Central memory CD4-positive, alpha-beta T cell (primary cell): ENCODE results near the gene VDAC1.
A peak's percentile ranks its signal among the peaks of the same experiment; 100 is the strongest.

Experiments used
- DNase-seq: peaks from one replicate; pipeline ENCODE4 v3.0.0; 2022

VDAC1 gene

DNA sequence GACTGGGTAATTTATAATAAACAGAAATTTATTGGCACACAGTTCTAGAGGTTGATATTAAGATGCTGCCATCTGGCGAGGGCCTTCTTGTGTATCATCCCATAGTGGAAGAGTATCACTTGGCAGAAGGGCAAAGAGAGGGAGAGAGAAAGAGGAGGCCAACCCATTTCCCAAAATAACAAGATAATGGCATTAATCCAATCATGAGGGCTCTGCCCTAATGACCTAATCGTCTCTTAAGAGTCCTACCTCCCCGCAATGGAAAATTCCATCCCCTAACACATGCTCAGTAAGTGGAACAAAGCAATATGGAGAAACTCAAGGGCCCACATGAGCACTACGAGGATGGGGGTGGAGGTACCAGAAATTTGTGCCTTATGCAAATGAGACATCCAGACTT, 17.6 kb upstream of the VDAC1 start:
- no peak for DNase-seq

DNA sequence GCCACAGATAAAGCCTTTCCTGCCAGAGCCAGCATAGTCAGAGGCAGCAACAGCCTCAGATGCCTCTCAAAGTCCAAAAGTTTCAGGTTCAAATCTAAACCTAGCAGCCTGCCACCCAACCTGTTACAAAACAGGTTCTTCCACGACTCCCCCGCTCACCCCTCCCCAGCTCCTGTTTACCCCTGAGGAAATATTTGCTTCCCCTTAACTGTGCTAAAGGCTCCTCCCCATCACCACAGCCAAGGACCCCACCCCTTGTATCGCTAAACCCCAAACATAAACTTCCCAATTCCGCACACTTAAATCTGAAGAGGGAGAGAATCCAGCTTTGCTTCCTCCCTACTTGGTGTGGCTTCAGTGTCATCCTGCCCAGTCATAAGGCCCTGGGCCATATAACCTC, 15.4 kb upstream of the VDAC1 start:
- DNase-seq, result no peak

GRCh38 chr5:134019636-134020035, 14.9 kb upstream of the VDAC1 start:
- no peak for DNase-seq

DNA sequence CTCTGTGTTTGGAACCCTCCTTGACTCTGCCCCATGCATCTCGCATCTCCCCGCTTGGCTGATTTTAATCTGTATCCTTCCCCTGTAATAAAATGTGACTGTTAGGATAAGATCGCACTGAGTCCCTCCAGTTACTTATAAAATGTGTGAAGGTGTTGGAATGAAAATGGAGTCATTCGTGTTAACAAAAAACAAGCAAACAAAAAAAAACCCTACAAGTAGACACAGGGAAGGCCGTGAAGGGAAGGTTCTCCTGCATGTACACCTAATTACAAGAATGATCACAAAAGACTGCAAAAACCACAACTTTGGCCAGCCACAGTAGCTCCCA, 14.2 kb upstream of the VDAC1 start:
- no peak for DNase-seq

DNA sequence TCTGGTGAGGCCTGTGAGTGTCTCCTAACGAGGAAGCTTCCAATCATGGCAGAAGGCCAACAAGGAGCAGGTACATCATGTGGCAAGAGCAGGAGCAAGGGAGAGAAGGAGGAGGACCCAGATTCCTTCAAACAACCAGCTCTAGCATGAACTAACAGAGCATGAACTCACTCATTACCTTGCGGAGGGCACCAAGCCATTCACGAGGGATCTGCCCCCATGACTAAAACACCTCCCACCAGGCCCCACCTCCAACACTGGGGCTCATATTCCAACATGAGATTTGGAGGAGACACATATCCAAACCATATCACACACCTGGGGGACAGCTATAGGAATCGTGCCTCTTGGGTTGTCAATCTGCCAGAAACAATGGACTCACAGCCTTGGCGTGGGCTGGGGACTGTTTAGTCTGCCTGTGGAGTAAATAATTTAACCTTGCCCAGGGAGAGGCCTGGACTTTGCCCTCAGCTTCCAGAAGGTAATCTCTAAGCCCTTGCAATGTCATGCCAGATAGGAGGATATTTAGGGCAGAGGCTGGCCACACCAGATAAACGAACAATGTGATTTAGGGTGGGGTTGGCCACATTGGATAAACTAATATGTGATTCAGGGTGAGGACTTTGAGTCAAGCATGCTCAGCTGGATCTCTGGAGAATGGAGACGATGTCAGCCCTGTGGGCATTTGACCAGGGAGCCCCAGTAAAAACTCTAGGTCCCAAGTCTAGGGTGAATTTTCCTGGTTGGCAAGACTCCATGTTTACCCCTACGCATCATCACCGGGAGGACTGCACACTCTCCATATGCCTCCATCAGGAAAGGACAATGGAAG, 13.6 kb upstream of the VDAC1 start:
- no peak for DNase-seq

GRCh38 chr5:134008266-134008749, 3.5 kb upstream of the VDAC1 start:
- DNase-seq, result no peak

DNA sequence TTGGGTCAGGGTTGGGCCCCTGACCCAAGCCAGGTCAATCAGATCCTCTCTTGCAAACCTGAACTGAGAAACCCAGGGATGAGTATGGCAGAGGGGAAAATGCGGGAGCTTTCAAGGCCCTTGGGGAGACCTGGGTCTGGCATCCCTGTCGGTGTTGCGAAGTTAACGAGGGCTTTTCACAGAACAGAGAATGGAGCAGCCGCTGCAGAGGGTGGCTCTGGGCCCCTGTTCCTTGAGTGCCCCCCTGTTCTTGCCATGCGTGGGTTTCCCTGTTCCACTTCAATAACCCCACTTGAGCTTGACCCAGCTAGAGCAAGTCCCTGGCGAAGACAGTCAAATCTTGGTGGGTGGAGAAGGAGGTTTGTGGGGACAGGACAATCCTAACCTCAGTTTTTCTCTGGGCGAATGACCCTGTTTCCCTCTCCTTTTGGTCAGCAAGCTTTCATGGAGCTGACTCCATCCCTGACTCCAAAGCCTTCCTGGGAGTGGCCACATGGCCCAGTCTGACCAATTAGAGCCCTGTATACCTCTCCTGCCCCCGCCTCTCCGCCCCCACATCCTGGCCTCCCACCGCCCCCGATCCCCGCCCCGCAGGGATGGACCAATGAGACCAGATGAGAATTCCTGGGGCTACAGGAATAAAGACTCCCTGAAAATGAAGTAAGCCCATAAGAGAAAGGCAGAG, 2.9 kb upstream of the VDAC1 start:
- DNase-seq, result no peak

DNA sequence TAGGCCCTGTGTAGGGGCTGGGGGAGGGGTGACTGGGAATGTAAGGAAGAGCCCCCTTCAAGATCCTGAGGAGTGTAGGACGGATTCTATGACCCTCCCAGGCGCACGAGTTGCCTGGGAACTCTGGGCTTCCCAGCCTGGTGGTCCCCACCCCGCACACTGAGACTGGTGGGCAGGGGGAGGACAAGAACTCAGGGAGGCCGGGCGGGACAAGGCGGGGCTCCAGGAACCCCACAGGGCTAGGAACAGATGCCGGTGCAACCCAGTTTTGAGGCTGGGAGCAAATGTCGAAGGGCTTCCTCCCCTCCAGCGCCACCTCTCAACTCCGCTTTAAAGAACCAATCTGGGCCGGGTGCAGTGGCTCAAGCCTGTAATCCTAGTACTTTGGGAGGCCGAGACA, 1.3 kb upstream of the VDAC1 start:
- no peak for DNase-seq

GRCh38 chr5:134005417-134006061, 764 bp upstream of the VDAC1 start:
- peak; percentile 7 for DNase-seq

GRCh38 chr5:134003817-134004625, 754 bp downstream of the VDAC1 start:
- DNase-seq, result peak; percentile 39

DNA sequence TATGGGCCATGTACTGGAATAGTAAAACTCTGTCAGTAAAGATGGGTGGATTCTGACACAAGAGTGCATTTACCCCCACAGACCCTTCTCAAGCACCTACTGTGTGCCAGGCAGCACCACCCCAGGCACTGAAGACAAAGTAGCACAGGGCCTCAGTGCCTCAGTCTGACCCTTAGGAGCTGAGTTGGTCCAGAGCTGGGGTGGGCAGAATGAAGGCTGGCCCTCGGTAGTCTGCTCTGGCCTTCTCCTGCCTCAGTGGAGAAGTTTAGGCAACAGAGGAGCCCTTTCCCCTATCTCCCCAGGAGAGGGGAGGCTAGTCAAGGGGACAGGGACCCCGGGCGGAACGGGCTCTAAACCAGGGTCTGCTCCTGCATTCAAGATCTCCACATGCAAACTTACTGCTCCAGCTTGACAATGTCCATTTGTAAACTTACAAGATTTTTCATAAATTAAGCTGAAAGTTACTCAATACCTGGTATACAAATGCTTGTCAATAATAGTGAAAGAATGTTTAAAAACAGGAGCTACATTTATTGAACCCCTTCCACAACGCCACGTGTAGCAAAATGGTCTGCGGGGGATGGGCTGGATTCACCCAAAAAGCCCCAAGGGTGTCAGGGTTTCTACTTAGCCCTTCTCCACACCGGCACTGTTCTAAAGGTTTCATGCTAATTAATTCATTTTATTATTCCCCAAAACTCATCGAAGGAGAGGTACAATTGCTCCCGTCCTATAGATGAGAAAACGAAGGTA, 1.5 kb downstream of the VDAC1 start:
- DNase-seq, result no peak

DNA sequence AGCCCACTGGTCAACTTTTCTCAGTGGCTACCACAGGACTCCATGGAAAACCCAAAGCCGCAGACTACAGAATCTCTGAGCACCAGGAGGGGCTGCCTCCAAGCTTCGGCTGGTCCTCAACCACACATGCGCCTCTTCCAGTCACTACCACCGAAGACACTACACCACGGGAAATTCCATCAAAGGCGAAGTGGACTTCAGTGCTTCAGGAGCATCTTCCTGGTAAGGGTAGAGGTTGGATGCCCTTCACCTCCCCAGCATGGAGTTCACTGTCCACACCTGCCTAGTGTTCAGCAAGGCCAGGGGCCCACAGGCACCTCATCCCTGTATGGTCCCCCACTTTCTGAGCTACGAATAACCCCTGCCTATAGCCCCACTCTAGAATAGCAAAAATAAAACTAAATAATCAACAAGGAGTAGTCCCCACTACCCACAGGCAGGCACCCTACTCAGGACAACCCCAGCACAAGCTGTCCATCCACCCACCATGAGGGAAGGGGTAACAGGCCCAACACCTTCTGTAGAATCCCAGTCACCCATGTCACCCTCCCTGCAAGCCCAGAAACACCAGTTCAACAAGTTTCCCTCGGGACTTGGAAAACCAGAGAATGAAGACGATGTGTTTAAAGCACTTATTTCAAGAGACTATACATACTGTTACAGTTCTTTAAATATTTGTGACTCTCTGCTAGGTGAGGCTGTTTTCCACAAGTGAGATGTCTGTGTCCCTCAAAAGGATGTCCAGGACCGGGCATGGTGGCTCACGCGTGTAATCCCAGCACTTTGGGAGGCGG, 2.6 kb downstream of the VDAC1 start:
- no peak for DNase-seq

DNA sequence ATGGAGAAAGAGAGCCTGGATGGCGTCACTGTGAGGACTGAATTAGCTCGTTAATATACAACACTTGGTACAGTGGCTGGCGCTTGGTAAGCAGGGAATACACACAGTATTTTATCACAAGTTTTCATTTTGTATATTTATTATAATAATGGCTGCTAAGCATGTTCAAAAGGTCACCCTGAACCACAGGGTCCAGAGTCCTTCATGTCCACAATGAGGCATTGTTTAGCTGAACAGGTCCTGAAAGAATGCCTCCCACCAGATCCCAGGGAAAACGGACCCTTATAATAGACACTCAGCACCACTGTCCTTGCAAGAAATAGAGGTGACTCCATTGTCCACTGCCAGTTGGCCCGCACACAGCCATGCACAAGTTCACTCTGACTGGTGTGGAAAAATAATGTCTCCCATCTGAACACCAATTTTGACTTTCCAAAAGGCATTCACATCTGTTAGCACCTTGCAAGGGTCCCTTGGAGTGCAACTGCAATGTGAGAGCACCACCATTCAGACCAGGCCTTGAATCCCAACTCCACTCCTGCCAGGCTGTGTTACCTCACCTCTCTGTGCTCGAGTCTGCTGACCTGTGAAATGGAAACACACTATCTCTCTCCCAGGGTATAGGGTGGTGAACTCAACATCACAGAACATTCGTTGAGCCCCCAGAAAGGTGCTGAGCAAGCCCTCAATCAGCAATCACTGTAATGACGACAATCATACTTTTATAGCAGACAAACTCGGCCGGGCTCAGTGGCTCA, 3.9 kb downstream of the VDAC1 start:
- DNase-seq, result no peak

DNA sequence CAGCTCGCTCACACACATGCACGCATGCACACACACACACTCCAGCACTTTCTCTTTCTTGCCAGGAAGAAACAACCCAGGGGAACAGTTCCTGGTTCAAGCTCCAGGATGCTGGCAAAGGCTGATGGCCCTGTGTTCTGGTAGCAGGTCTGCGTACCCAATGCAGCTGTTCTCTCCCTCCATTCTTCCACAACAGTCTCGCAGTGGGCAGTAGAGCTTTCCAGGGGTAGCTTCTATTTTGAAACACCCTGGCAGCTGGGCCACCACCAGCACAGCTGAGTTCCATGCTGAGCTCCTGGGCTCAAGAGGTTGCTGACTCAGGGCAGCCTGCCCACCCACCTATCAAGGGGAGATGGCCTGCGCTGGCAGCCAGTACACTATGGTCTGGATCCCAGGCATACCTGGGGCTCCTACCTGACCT, 4.7 kb downstream of the VDAC1 start:
- no peak for DNase-seq

GRCh38 chr5:133998807-133999206, 6.0 kb downstream of the VDAC1 start:
- no peak for DNase-seq

DNA sequence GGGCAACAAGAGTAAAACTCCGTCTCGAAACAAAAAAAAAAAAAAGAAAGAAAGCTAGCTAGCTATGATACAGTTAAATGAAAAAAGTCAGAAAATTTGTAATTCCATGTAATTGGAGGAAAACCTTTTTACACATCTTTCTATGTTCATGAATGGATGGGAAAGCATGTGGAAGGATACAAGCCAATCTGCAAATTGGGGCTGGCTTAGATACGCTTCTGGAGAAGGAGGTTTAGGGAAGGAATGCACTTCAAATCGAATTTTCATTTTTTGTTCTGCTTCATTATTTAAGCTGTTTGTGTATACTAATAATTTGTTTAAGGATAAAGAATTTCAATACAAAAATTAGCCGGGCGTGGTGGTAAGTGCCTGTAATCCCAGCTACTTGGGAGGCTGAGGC, 6.7 kb downstream of the VDAC1 start:
- DNase-seq, result no peak

GRCh38 chr5:133996683-133997252, 8.0 kb downstream of the VDAC1 start:
- DNase-seq, result no peak

DNA sequence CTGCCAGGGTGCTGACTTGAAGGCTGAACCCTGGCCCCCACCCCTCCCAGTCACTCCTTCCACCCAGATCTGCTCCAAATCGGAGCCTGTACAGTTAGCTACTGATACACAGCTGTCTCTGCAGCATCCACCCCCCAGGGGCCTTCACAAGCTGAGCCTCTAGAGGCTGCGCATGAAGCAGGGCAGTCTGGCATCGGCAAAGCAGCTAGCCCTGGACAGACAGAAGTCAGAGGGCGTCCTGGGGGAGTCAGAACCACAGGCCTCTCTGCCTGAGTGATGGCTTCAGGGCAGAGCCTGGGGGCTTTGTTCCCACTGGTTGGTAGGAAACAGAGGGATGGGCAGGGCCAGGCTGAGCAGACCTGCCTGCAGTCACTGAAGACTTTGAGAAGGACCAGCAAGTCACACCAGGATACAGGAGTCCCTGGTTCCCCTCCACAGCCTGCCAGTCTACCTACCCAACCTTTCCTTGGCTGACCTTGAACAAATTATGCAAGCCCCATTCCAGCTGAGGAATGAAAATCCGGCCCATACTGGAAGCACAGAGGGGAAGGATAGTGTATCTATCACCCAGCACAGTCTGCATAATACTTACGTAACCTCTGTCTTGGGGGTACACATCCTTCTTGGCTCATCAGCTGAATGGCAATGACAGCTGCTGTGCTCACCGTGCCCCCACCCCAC, 8.8 kb downstream of the VDAC1 start:
- no peak for DNase-seq

DNA sequence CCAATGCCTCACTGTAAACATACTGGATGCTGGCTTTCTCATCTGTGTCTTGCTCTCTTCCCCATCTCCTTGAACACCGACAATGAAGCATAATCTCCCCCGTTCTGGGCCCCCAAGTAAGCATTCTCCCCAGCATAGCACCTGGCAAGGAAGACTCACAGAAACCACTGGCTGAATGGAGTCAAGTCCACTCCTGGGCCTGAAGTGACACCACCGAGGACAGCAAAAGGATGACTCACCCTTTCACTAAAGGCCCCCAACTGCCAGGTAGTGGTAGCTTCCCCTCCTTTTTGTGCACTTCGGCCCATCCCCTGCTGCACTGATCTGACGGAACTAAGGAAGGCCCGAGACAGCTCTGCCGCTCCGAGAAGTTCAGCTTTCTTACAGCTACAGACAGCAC, 9.4 kb downstream of the VDAC1 start:
- DNase-seq, result no peak

- DNase-seq, result no peak
These were observed 9.8 kb downstream of the VDAC1 start for GRCh38 chr5:133994990-133995333.
